Motor neuron (in vitro differentiated cells): ENCODE measurements around the gene HSD17B10. TPM values are rescaled to one million over a fixed set of nuclear protein-coding genes. Genes with fewer than 3 reads are reported as not detected.

ENCODE experiments used
- ATAC-seq, 8 experiments: fragments of 200-7000 bp; cut with Tn5 transposase; replicated peaks in 6 of 8; 2 replicates each; pipeline ENCODE4 v1.8.0; 2021; ENCODE audit warnings: mild to moderate bottlenecking in 8 of 8, moderate library complexity in 8 of 8
- H3K27ac ChIP-seq, 2 donors: fragments of 250-450 bp; sonication (Bioruptor Pico); 2 replicates each; pipeline ENCODE4 v1.9.0; 2021; ENCODE audit warnings: antibody characterized with exemption in 2 of 2, mild to moderate bottlenecking in 2 of 2, moderate library complexity in 1 of 2
- H3K4me1 ChIP-seq, 2 donors: fragments of 250-450 bp; sonication (Bioruptor Pico); replicated peaks in 1 of 2; 2 replicates each; pipeline ENCODE4 v1.6.1; 2021; ENCODE audit warnings: antibody characterized with exemption in 2 of 2, mild to moderate bottlenecking in 2 of 2, moderate library complexity in 1 of 2
- H3K4me3 ChIP-seq, 5 donors: fragments of 250-450 bp; sonication (Bioruptor Pico); 2 replicates each; pipeline ENCODE4 v1.9.0; 2021; ENCODE audit warnings: antibody characterized with exemption in 5 of 5, mild to moderate bottlenecking in 5 of 5, moderate library complexity in 4 of 5
- WGBS, 10 experiments: fragments of 450-650 bp; shearing (Covaris generic); methylation state at CpG; one replicate each; pipeline ENCODE4 v1.0.0; 2022; 5-methylcytosine and 5-hydroxymethylcytosine counted together
- in situ Hi-C, 9 experiments: fragments of 400-800 bp; cut with MboI; loops; one replicate each; pipeline ENCODE4 v1.15.0; 2021; ENCODE audit warnings: low sequenced_read_pairs in 9 of 9, low pct_unique_long_range_greater_than_20kb in 2 of 9; ENCODE audit not compliant: unreplicated experiment in 9 of 9
- total RNA-seq, 8 experiments: library from RNA; unstranded; fragments of 300-600 nt; gene quantifications; 2 replicates each; pipeline versions ENCODE4 v1.2.3 to v1.2.4, GENCODE V29; 2022

The HSD17B10 gene
- total RNA-seq, 8 experiments from 2014 or later = 42.4 to 147 (median 88.9) TPM

GRCh38 chrX:53447441-53447840 lies 13.3 kb upstream of the HSD17B10 start:
- no peaks in the 10 kb centered on the region for H3K4me1 ChIP-seq
- no peak overlapping the region for H3K4me3 ChIP-seq
- ATAC-seq = no peak
- in situ Hi-C loops = loop anchor here in 1 of 9 experiments (25.0 kb wide), 1 partner anchor 135 kb away; no protein-coding TSS in a partner anchor
- no peak overlapping the region for H3K27ac ChIP-seq
- 33 to 100% (median 64%) methylated on average over 1 of the region's 2 CpGs; no CpG with 5 or more reads in 7 of the 10 experiments for WGBS, 10 experiments

GRCh38 chrX:53445977-53446376 lies 11.8 kb upstream of the HSD17B10 start:
- ATAC-seq = peak in 3 of 8 experiments; percentile 24 to 55 (median 33)

GRCh38 chrX:53442322-53442631 lies 8.1 kb upstream of the HSD17B10 start:
- WGBS, 10 experiments = 63% methylated on average over 1 of the region's 1 CpG; no CpG with 5 or more reads in 9 of the 10 experiments
- ATAC-seq = no peak
- H3K4me1 ChIP-seq = peaks cover 0 to 6% of the 10 kb centered on the region in 2 donors
- in situ Hi-C loops = loop anchor here in 1 of 9 experiments (25.0 kb wide), 1 partner anchor 130 kb away; no protein-coding TSS in a partner anchor
- no peak overlapping the region for H3K27ac ChIP-seq
- peak overlapping the region in 2 of 5 donors; percentile 37 to 39 for H3K4me3 ChIP-seq

More at GRCh38 chrX:53445977-53446376, 11.8 kb upstream of the HSD17B10 start:
- 17% methylated on average over 3 of the region's 6 CpGs; no CpG with 5 or more reads in 9 of the 10 experiments for WGBS, 10 experiments
- peaks cover 0 to 6% of the 10 kb centered on the region in 2 donors for H3K4me1 ChIP-seq
- H3K27ac ChIP-seq = no peak overlapping the region
- no peak overlapping the region for H3K4me3 ChIP-seq
- in situ Hi-C loops = loop anchor here in 1 of 9 experiments (25.0 kb wide), 1 partner anchor 134 kb away; no protein-coding TSS in a partner anchor

GRCh38 chrX:53441531-53442321 lies 7.6 kb upstream of the HSD17B10 start:
- Histone ChIP-seq H3K4me1 (peaks cover 0 to 6% of the 10 kb centered on the region in 2 donors), H3K4me3 (peak overlapping the region; percentile 20 to 39 (median 33)), H3K27ac (no peak overlapping the region)
- peak; percentile 70 to 98 (median 94) for ATAC-seq
- in situ Hi-C loops = loop anchor here in 1 of 9 experiments (25.0 kb wide), 1 partner anchor 129 kb away; no protein-coding TSS in a partner anchor
- WGBS, 10 experiments = 0 to 40% methylated on average over 3 to 6 of the region's 44 CpGs; no CpG with 5 or more reads in 8 of the 10 experiments

GRCh38 chrX:53440621-53441517 lies 6.7 kb upstream of the HSD17B10 start:
- Histone ChIP-seq H3K4me1 (peaks cover 0 to 6% of the 10 kb centered on the region in 2 donors), H3K4me3 (peak overlapping the region in 3 of 5 donors; percentile 33 to 39 (median 37)), H3K27ac (no peak overlapping the region)
- WGBS, 10 experiments = 0 to 52% (median 40%) methylated on average over 1 to 8 of the region's 39 CpGs; no CpG with 5 or more reads in 5 of the 10 experiments
- peak in 5 of 8 experiments; percentile 4 to 65 (median 53) for ATAC-seq
- in situ Hi-C loops = loop anchor here in 1 of 9 experiments (25.0 kb wide), 1 partner anchor 129 kb away; no protein-coding TSS in a partner anchor

GRCh38 chrX:53440101-53440500 lies 5.9 kb upstream of the HSD17B10 start:
- in situ Hi-C loops = loop anchor here in 1 of 9 experiments (25.0 kb wide), 1 partner anchor 128 kb away; no protein-coding TSS in a partner anchor
- peaks cover 0 to 6% of the 10 kb centered on the region in 2 donors for H3K4me1 ChIP-seq
- no peak overlapping the region for H3K4me3 ChIP-seq
- peak in 1 of 8 experiments; percentile 11 for ATAC-seq
- 90% methylated on average over 2 of the region's 5 CpGs; no CpG with 5 or more reads in 8 of the 10 experiments for WGBS, 10 experiments
- H3K27ac ChIP-seq = no peak overlapping the region

GRCh38 chrX:53438832-53439230 lies 4.7 kb upstream of the HSD17B10 start:
- no peak overlapping the region for H3K27ac ChIP-seq
- in situ Hi-C loops = loop anchor here in 1 of 9 experiments (25.0 kb wide), 1 partner anchor 127 kb away; no protein-coding TSS in a partner anchor
- ATAC-seq = no peak
- H3K4me1 ChIP-seq = peaks cover 4 to 6% of the 10 kb centered on the region in 2 donors
- 43% methylated on average over 1 of the region's 1 CpG; no CpG with 5 or more reads in 9 of the 10 experiments for WGBS, 10 experiments
- no peak overlapping the region for H3K4me3 ChIP-seq

GRCh38 chrX:53438174-53438831 lies 4.1 kb upstream of the HSD17B10 start:
- WGBS, 10 experiments = 20 to 53% (median 38%) methylated on average over 2 to 4 of the region's 5 CpGs; no CpG with 5 or more reads in 7 of the 10 experiments

GRCh38 chrX:53437206-53437605 lies 3.0 kb upstream of the HSD17B10 start:
- peaks cover 4 to 5% of the 10 kb centered on the region in 2 donors for H3K4me1 ChIP-seq
- 35 to 100% (median 72%) methylated on average over 1 to 2 of the region's 2 CpGs; no CpG with 5 or more reads in 6 of the 10 experiments for WGBS, 10 experiments
- no peak overlapping the region for H3K4me3 ChIP-seq
- H3K27ac ChIP-seq = no peak overlapping the region
- no peak for ATAC-seq
- in situ Hi-C loops = loop anchor here in 1 of 9 experiments (25.0 kb wide), 1 partner anchor 125 kb away; no protein-coding TSS in a partner anchor

More at GRCh38 chrX:53438174-53438831, 4.1 kb upstream of the HSD17B10 start:
- Histone ChIP-seq H3K27ac (no peak overlapping the region), H3K4me1 (peaks cover 4 to 6% of the 10 kb centered on the region in 2 donors), H3K4me3 (no peak overlapping the region)
- in situ Hi-C loops = loop anchor here in 1 of 9 experiments (25.0 kb wide), 1 partner anchor 126 kb away; no protein-coding TSS in a partner anchor
- no peak for ATAC-seq

GRCh38 chrX:53435997-53436396 lies 1.8 kb upstream of the HSD17B10 start:
- H3K4me3 ChIP-seq = no peak overlapping the region
- peaks cover 0 to 4% of the 10 kb centered on the region in 2 donors for H3K4me1 ChIP-seq
- no peak overlapping the region for H3K27ac ChIP-seq
- peak; percentile 16 to 62 (median 56) for ATAC-seq
- WGBS, 10 experiments = 0 to 83% (median 27%) methylated on average over 1 to 4 of the region's 4 CpGs; no CpG with 5 or more reads in 4 of the 10 experiments
- in situ Hi-C loops = loop anchor here in 1 of 9 experiments (25.0 kb wide), 1 partner anchor 124 kb away; no protein-coding TSS in a partner anchor

- in situ Hi-C loops = loop anchor here in 1 of 9 experiments (25.0 kb wide), 1 partner anchor 118 kb away; no protein-coding TSS in a partner anchor
- Histone ChIP-seq H3K27ac (no peak overlapping the region), H3K4me1 (peaks cover 0 to 4% of the 10 kb centered on the region in 2 donors), H3K4me3 (no peak overlapping the region)
- no peak for ATAC-seq
- WGBS, 10 experiments = 39 to 80% (median 60%) methylated on average over 1 to 6 of the region's 9 CpGs; no CpG with 5 or more reads in 7 of the 10 experiments
These were observed 3.9 kb downstream of the HSD17B10 start for GRCh38 chrX:53430231-53430630.
